HG03196 (cell line): ENCODE measurements around the gene CARD10.

Experiments
- ATAC-seq: cut with Tn5 transposase; IDR thresholded peaks from one replicate; pipeline ENCODE4 v1.9.1; 2021; ENCODE audit not compliant: unreplicated experiment

Gene CARD10

GRCh38 chr22:37507731-37508130, 11.5 kb downstream of the CARD10 start:
- ATAC-seq, result no peak

GRCh38 chr22:37505989-37506388, 13.2 kb downstream of the CARD10 start:
- no peak for ATAC-seq

- ATAC-seq, result no peak
Measured at GRCh38 chr22:37505565-37505964, 13.7 kb downstream of the CARD10 start.

- ATAC-seq, result no peak
Measured at GRCh38 chr22:37504964-37505363, 14.3 kb downstream of the CARD10 start.

- ATAC-seq, result no peak
Measured at GRCh38 chr22:37503850-37504249, 15.4 kb downstream of the CARD10 start.

- ATAC-seq, result no peak
Measured at GRCh38 chr22:37503183-37503683, 16.0 kb downstream of the CARD10 start.

- no peak for ATAC-seq
Measured at GRCh38 chr22:37502342-37503182, 16.7 kb downstream of the CARD10 start.

- ATAC-seq, result no peak
Measured at GRCh38 chr22:37501610-37502341, 17.4 kb downstream of the CARD10 start.

GRCh38 chr22:37500745-37501609, 18.2 kb downstream of the CARD10 start:
- no peak for ATAC-seq

GRCh38 chr22:37499789-37500540, 19.2 kb downstream of the CARD10 start:
- no peak for ATAC-seq

- ATAC-seq, result no peak
Measured at GRCh38 chr22:37499027-37499707, 20.0 kb downstream of the CARD10 start.

GRCh38 chr22:37498289-37498909, 20.8 kb downstream of the CARD10 start:
- ATAC-seq, result no peak

GRCh38 chr22:37497062-37497599, 22.1 kb downstream of the CARD10 start:
- no peak for ATAC-seq

GRCh38 chr22:37496651-37497050, 22.6 kb downstream of the CARD10 start:
- ATAC-seq, result no peak

GRCh38 chr22:37493979-37494378, 25.2 kb downstream of the CARD10 start:
- no peak for ATAC-seq

GRCh38 chr22:37492428-37493344, 26.5 kb downstream of the CARD10 start:
- no peak for ATAC-seq

GRCh38 chr22:37491559-37492427, 27.4 kb downstream of the CARD10 start:
- ATAC-seq, result no peak
